Measurements from ENCODE around the gene TRIM47.

GRCh38 chr17:75847614-75848522 lies 30.5 kb downstream of the TRIM47 start:
- no peak for TF ChIP-seq MAX (IDR thresholded peaks at IDR 0.05; ENCODE audit: low read depth, low read length)
- no peak for TF ChIP-seq POLR2A (IDR thresholded peaks at IDR 0.05; ENCODE audit: extremely low read depth, insufficient read length)
- no peak for TF ChIP-seq CTCF (IDR thresholded peaks at IDR 0.05; ENCODE audit: low read depth, low read length)

Data from NB4 (cell line).